Ectodermal cell (in vitro differentiated cells): Measurements from ENCODE around the gene ARPC3.
"Not testable (repeated sequence)": the region's sequence is repeated elsewhere in the genome, so short reads cannot be mapped to it uniquely, and the experiment has no call there.

Source experiments
- H3K27ac ChIP-seq: 2 replicates; pipeline ENCODE4 v1.7.0; 2013; ENCODE audit warnings: mild to moderate bottlenecking, low read depth, low read length; ENCODE audit not compliant: insufficient read depth, poor library complexity, severe bottlenecking
- H3K27me3 ChIP-seq: 2 replicates; pipeline ENCODE4 v1.7.0; 2013; ENCODE audit warnings: mild to moderate bottlenecking, low read length; ENCODE audit not compliant: insufficient read depth, control insufficient read depth, poor library complexity, severe bottlenecking
- H3K36me3 ChIP-seq: one replicate; pipeline ENCODE4 v1.7.0; 2013; ENCODE audit warnings: low read length; ENCODE audit not compliant: control insufficient read depth, insufficient read depth
- H3K4me1 ChIP-seq: one replicate; pipeline ENCODE4 v1.7.0; 2013; ENCODE audit warnings: low read length; ENCODE audit not compliant: control insufficient read depth, insufficient read depth
- H3K4me3 ChIP-seq: 2 replicates; pipeline ENCODE4 v1.7.0; 2013; ENCODE audit warnings: low read depth, low read length, control low read depth; ENCODE audit not compliant: insufficient read depth
- H3K9me3 ChIP-seq: 2 replicates; pipeline ENCODE4 v1.7.0; 2013; ENCODE audit warnings: mild to moderate bottlenecking, low read length, moderate library complexity; ENCODE audit not compliant: control insufficient read depth
- WGBS, 2 experiments: methylation state at CpG; one replicate each; pipeline ENCODE4 v1.1.7; 2013; ENCODE audit warnings: missing lambda C conversion rate in 2 of 2; 5-methylcytosine and 5-hydroxymethylcytosine counted together

ARPC3 gene

DNA sequence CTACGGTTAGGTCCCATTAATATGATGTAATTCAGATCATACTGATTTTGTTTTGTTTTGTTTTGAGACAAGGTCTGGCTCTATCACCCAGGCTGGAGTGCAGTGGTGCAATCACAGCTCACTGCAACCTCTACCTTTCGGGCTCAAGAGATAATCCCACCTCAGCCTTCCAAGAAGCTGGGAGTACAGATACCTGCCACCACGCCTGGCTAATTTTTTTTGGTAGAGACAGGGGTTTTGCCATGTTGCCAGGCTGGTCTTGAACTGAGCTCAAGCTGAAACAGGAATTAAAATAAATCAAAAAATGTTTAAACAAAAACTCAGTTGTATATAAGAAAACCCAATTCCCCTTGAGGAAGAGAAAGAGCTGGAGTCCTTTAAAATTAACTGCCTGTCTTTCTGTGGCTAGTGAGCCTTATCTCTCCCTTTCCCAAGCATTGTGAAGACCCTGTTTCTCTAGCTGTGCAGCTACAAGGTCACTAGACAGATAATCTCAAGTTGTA lies 28.9 kb downstream of the ARPC3 start:
- Histone ChIP-seq H3K9me3 (no peaks in the 10 kb centered on the region), H3K4me3 (no peak overlapping the region), H3K27ac (no peak overlapping the region), H3K4me1 (peaks cover 6% of the 10 kb centered on the region), H3K36me3 (no peaks in the 10 kb centered on the region), H3K27me3 (no peaks in the 10 kb centered on the region)
- WGBS, 2 experiments = 60 to 67% methylated on average over 3 of the region's 3 CpGs

DNA sequence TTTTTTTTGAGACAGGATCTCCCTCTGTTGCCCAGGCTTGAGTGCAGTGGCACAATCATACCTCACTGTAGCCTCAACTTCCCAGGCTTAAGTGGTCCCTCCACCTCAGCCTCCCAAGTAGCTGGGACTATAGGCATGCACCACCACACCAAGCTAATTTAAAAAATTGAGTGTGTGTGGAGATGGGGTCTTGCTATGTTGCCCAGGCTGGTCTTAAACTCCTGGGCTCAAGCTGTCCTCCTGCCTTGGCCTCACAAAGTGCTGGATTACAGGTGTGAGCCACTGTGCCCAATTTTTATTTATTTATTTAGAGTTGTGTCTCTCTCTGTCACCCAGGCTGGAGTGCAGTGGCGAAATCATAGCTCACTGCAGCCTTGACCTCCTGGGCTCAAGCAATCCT lies 29.5 kb downstream of the ARPC3 start:
- not testable (repeated sequence) for H3K9me3 ChIP-seq, H3K27ac ChIP-seq, H3K27me3 ChIP-seq, H3K4me1 ChIP-seq, H3K36me3 ChIP-seq, H3K4me3 ChIP-seq
- 96 to 100% methylated on average over 1 of the region's 1 CpG for WGBS, 2 experiments

DNA sequence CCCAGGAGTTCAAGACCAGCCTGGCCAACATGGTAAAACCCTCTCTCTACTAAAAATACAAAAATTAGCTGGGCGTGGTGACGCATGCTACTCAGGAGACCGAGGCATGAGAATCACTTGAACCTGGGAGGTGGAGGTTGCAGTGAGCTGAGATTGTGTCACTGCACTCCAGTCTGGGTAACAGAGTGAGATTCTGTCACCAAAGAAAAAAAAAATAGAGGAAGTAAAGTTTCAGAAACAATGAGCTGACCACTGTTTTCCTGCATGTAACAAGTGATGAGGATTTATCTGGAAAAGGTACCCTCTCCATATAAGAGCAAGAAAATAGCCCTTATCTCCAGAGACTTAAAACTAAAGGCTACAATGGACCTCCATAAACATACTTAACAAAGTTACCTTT lies 33.0 kb downstream of the ARPC3 start:
- not testable (repeated sequence) for H3K27ac ChIP-seq, H3K9me3 ChIP-seq, H3K4me3 ChIP-seq, H3K27me3 ChIP-seq, H3K36me3 ChIP-seq, H3K4me1 ChIP-seq
- 90 to 91% methylated on average over 3 of the region's 3 CpGs for WGBS, 2 experiments

DNA sequence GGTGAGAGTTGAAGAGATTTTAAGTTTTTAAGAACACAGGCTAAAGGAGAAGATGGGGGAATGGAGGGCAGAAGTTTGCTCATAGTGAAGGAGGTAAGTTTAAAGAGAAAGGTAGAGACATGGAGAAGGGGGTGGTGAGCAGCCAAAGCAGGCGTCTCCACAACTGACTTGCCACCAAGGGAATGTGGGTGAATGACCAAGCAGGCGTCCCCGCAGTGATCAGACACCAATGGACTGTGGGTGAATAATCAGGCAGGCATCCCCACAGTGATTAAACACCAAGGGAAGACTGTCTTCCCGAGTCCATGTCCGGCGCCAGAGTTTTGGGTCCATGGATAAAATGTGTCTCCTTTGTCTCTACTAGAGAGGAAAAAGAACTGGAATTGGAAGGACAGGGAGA lies 40.1 kb downstream of the ARPC3 start:
- not testable (repeated sequence) for H3K9me3 ChIP-seq, H3K4me3 ChIP-seq, H3K4me1 ChIP-seq, H3K27me3 ChIP-seq, H3K36me3 ChIP-seq, H3K27ac ChIP-seq
- WGBS, 2 experiments = 94 to 95% methylated on average over 6 of the region's 6 CpGs

DNA sequence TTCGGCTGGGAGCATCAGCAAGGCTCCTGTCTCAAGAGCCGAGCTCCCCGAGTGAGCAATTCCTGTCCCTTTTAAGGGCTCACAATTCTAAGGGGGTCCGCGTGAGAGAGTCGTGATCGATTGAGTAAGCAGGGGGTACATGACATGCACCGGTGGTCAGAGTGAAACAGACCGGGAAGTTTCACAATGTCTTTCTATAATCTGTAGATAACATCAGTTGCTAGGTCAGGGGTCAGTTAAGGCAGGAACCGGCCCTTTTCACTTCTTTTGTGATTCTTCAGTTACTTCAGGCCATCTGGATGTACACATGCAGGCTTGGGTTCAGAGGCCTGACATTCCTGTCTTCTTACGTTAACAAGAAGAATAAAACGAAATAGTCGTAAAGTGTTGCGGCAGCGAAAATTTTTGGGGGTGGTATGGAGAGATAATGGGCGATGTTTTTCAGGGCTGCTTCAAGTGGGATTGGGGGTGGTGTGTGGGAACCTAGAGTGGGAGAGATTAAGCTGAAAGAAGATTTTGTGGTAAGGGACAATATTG lies 44.9 kb downstream of the ARPC3 start:
- not testable (repeated sequence) for H3K27ac ChIP-seq, H3K27me3 ChIP-seq, H3K9me3 ChIP-seq, H3K4me3 ChIP-seq, H3K4me1 ChIP-seq
- 96% methylated on average over 16 of the region's 16 CpGs for WGBS, 2 experiments
- peaks cover 14% of the 10 kb centered on the region for H3K36me3 ChIP-seq

DNA sequence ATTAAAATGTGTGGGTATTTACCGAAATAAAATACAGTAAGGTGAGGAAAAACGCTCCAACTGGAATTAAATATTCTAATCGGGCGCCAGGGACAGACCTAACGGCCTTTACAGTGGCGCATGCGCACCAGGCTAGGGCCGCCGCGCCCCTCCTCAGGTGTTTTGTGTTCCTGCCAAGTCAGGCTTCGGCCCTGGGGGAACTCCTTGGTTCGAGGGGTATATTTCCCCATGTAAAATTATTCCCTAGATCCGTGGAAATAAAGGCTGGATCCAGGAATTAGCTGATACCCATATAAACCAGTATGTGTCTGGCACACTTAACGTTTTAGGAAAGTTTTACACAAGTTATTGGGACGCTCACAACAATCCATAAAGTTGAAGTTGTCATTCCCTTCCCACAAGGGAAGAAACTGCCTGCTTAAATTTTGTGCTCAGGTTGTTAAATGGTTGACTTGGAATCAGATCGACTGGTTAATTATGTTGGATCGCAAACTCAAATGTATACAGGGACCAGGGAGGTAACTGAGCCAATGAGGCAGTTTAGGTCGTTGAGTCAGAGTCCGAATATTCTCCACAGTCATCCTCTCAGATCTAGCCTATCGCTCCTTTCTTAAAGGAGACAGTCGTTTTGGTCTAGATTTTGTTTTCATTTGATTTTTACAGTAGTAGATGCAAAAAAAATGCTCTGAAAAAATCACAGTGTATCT lies 46.0 kb downstream of the ARPC3 start:
- peak overlapping the region; percentile 88 for H3K4me3 ChIP-seq
- H3K36me3 ChIP-seq = peaks cover 16% of the 10 kb centered on the region
- no peaks in the 10 kb centered on the region for H3K4me1 ChIP-seq
- 27 to 29% methylated on average over 20 to 21 of the region's 21 CpGs for WGBS, 2 experiments
- peak overlapping the region; percentile 96 for H3K27ac ChIP-seq
- H3K9me3 ChIP-seq = no peaks in the 10 kb centered on the region
- H3K27me3 ChIP-seq = no peaks in the 10 kb centered on the region

DNA sequence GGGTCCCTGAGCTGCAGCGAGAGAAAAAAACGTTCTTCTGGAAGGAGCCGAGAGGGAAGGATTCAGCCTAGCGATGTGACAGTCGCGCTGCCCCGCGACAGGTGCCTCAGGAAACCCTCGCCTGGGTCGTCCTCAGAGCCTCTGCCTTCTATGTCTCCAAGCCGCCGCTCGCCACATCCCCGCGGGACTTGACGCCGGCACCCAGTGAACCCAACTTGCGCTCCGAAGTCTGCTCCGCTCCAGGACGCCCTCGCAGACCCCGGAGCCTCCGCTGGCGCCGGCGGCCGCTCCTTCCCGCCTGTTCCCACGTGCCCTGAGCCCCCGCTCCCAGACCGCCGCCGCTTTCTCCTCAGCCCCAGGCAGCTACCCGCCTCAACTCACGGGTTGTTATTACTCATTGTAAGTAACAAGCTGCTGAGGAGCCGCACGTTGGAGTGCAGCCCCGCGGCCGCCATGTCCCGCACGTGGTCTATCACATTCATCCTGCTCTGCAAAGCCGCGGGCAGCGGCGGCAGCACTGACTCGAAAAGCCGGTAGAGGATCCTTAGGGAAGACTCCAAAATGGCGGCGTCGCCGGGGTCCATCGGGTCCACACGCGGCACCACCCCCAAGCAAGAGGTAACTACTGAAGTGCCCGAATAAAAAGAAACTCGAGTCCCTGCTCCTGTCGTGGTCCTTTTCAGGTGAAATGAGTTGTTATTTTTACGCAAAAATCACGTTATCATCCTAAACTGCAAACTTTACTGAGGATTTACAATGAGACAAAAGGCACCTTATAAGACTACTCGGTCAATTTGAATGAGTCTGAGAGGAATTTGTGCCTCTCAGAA lies 46.8 kb downstream of the ARPC3 start, which contains the start of gene ANAPC7:
Gene ANAPC7, minus strand, starts transcription at position 563 of the 830 bp plus-strand sequence. Its CDS starts 81 bp downstream, at position 482.
- Histone ChIP-seq H3K4me1 (no peaks in the 10 kb centered on the region), H3K4me3 (peak within 1 kb of the TSS; percentile 88), H3K27me3 (no peaks in the 10 kb centered on the region), H3K36me3 (peaks cover 16% of the 10 kb centered on the region), H3K27ac (peak within 1 kb of the TSS; percentile 96), H3K9me3 (no peaks in the 10 kb centered on the region)
- 0% methylated on average over 62 of the region's 62 CpGs for WGBS, 2 experiments
